DMS153 (cell line): ENCODE results near the gene GABRB1.
"Not testable (repeated sequence)": the region's sequence is repeated elsewhere in the genome, so short reads cannot be mapped to it uniquely, and the experiment has no call there.

Experiments used
- DNase-seq: peaks from one replicate; lab custom pipeline; 2025; lab: John Stamatoyannopoulos, UW

Gene GABRB1

DNA sequence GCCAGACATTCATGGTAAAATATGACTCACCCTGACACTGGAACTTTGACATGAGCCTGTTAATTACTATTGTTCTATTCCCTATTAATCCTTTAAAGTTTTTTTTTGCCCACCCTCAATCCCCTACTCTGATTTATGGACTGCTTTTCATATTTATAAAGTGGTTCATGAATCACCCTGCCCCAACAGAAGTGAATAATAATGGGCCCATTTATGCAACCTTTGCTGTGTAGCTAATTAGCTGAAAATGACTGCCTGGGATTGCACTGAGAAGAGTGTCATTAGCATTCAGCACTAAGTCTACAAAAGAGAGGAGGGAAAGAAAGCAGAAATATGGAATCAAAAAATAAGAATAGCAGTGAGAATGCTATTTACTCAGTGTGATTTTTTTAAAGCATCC lies 277.8 kb downstream of the GABRB1 start:
- DNase-seq, result no peak

DNA sequence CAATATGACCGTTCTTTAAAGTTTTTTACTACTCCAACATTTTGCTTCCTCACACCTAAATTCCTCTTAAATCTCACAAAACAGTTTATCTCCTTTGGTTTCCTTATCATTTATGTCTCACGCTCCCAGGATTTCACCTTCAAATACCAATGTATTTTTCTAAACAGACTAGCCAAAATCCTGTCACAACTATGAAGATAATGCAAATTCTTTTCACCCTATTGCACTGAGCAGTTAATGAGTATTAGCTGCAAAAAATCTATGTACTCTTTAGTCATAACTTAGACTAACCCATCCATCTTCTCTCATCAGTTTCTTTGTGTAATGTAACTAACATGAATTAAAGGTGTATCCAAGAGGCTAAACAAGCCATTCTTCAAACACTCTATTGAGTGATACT lies 280.8 kb downstream of the GABRB1 start:
- DNase-seq, result no peak

DNA sequence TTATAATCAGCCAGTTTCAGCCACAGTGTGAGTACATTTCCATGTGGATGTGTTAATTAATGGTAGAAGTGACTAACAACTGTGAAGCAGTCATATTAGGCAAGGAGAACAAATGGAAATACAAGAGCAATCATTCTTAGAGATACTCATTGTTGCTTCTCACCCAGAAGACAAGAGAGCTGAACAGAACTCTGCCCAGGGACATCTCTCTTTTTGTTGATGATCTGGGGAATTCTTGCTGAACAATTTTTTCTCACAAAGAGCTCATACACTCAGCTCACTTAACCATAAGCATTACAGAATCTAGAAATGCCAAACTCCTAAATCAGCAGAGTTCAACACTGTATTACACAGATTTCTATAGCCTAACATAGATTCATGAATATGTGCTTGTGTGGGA lies 282.0 kb downstream of the GABRB1 start:
- DNase-seq, result no peak

DNA sequence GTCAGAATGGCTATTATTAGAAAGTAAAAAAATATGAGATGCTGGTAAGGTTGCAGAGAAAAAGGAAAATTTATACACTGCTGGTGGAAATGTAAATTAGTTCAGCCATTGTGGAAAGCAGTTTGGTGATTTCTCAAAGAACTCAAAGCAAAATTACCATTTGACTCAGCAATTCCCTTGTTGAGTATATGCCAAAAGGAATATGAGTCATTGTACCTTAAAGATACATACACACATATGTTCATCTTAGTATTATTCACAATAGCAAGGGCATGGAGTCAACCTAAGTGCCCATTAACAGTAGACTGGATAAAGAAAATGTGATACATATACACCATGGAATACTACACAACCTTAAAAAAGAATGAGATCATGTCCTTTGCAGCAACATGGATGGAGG lies 284.0 kb downstream of the GABRB1 start:
- DNase-seq, result no peak

DNA sequence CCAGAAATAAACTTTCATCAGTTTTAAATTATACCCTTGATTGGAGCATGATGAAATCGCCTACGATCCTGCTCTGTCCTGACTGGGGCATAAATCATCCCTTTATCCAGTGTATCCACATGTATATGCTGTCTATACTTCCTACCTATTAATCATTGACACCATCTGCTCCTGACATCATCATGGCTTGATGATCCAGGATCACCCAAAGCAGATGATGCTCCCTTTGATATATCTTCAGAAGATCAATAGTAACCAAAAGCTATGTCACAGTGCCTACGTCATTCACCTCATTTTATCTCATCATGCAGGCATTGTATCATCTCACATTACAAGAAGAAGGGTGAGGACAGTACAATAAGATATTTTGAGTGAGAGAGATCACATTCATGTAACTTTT lies 294.7 kb downstream of the GABRB1 start:
- no peak for DNase-seq

DNA sequence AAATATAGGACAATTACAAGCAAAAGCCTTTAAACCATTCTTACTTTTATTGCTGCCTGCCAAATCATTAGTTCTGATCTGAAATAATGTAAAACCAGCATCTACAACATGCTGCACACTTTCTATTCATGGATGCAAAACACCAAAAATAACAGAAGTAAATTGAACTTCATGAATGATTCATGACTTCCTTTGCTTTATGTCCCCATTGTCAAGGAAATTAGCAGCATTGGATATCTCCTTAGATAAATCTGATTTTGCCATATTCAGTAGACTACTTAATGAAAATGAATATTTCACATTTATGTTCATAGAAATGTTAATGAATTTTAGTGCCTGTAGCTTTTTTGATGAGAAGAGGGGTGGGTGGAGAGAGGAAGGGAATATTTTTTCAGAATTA lies 299.5 kb downstream of the GABRB1 start:
- no peak for DNase-seq

DNA sequence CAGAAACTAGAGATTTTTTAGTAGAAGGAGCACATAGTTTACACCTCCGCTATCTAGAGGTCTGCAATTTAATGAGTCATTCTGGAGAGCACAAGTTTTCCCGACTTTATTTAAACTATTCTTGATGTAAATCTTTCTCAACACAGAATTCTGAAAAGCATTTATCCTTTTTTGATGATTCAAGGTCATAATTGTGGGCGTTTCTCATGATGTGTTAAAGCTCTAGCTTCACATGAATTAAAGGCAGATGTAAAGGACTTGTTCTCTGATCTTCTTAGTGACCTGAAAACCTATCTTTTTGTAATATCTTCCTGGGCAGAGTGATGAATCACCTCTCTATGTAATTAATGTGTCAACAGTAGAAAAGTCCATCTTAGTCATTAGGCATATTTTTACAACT lies 303.3 kb downstream of the GABRB1 start:
- no peak for DNase-seq

DNA sequence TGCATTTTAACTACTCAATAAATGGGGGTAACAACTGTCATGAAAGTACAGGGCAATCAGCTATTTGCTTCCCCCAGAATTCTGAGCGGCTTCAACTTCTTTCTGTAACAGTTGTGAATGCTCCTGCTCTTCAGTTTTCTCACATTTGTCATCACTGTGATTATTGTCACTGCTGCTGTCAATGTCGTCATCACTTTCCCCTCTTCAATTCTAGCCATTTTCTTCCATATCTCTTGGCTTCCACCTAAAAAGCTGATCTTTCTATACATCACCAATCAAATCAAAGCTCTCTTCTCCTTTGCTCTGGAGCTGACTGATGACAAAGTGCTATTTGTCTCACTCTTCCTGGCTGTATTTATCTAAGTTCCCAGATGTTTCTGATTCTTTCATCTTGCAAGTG lies 306.5 kb downstream of the GABRB1 start:
- DNase-seq, result no peak

DNA sequence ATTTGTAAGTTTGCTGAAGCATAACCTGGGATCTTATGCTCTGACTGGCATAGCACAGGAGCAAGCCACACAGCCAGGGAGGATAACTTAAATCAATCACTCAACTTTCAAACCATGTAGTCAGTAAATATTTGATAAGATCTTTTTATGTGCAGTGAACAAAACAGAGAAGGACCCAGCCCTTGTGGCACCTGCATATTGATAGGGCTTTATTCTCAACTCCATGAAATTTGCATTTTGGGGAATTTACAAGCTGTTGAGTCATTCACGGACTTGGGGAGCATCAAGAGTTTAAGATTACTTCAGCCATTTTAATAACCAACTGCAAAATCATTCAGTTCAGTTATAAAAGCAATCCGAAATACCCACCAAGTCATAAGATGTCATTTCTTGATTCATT lies 309.5 kb downstream of the GABRB1 start:
- no peak for DNase-seq

DNA sequence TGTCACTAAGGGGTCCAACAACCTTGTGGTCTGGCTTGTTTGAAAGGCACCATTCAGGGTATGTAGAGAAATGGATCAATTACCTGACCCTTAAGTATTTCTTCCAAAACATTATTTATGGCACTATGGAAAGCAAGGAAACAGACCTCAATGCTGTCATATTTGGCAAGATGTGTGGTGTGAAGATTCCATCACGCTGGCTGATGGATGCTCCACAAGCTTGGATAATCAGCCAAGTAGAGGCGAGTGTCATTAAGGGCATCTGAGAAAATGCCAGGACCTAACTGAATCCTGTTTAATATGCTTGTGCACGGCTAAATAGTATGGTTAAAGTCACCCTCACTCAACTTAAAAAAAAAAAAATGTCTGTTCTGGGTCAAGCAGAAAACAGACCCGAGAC lies 311.4 kb downstream of the GABRB1 start:
- no peak for DNase-seq

DNA sequence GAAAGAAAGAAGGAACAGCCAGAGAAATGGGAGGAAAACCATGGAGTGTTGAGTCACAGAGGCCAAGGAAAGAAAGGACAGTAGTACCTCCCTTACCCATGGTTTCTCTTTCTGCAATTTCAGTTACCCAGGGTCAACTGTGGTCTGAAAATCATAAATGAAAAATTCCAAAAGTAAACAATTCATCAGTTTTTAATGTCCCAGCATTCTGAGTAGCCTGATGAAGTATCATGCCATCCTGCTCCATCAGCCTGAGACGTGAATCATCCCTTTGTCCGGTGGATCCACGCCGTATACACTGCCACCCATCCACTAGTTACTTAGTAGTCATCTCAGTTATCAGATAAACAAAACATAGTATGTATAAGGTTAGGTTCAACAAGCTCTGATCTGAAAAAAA lies 318.0 kb downstream of the GABRB1 start:
- no peak for DNase-seq

DNA sequence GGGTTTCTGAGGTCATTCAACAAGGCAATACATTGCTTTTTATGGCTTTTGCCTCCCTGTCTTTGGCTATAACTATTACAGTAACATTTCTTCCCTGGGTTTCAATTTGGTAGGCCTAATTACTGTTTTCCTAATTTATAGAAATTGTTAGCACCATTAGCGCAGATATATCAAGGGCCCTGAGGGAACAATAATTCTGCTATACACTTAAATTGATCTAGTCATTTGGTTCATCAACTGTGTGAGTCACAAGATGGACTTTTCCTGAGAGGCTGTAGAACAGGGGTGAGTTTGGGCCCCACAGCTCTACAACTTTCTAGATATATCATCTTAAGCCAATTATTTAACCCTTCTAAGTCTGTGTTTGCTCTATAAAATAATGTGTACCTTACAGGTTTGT lies 324.2 kb downstream of the GABRB1 start:
- DNase-seq, result no peak

DNA sequence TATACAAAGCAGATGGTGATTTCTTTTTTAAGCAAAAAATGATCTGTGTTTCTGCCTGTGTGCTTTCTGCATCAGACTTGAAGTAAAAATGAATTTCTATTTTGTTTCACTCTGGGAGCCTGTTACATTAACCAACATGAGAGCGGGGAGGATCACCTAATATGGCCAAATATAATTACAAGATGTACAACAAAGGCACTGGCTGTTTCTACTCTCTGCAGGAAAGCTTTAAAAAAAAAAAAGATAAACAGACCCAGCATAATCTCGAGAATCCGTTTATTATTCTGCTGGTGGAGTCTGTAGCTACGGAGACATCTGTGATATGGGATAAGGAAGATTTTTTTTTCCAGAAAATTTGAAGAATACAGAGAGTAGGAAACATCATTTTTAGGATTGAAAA lies 328.5 kb downstream of the GABRB1 start:
- no peak for DNase-seq

DNA sequence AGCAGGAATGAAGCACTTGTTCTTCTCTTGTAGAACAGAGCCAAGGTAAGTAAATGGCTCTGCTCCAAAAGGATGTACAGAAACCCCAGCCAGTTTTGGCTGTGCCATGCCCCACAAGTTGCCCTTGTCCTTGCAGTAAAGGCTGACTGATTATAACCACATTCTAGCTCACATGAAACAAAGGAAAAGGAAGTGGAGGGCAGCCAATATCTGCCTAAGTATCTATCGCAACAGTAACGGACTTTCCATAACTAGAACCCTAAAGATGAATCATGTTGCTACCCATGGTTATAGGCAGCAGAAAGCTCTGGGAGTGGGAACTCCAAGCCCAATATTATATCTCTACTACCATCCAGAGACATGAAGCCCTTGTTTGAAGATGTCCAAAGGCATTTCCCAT lies 336.4 kb downstream of the GABRB1 start:
- no peak for DNase-seq

DNA sequence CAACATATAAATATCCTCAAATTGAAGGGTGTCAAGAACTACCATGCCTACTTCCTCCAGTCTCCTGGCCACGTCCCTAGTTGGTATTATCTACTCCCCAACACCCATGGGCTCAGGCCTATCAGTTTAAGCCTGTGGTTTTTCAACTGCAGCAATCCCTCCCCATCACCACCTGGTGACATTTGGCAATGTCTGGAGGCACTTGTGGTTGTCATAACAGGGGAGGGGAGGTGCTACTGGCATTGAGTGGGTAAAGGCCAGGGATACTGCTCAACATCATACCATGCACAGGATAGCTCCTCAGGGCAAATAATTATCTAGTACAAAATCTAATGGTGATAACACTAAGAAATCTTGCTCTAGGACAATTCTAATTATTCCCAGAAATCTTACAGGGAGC lies 336.8 kb downstream of the GABRB1 start:
- no peak for DNase-seq

DNA sequence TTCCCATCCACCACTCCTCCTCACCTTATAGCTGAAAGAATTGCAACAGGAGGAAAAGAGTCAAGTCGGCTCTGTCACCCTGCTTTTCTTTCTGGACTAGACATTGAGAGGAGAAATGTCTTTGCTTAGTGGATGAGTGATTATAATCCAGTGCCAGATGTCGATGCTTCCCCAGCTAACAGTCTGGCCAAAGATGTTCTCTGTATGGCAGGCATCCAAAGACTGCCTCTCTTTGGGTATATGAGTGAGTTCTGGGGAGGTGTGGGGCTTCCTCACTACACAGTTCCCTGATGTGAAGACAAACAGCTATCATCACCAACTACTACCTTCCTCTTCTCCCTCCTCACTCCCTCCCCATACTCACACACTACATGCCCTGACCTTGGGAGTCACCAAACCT lies 341.2 kb downstream of the GABRB1 start:
- no peak for DNase-seq

DNA sequence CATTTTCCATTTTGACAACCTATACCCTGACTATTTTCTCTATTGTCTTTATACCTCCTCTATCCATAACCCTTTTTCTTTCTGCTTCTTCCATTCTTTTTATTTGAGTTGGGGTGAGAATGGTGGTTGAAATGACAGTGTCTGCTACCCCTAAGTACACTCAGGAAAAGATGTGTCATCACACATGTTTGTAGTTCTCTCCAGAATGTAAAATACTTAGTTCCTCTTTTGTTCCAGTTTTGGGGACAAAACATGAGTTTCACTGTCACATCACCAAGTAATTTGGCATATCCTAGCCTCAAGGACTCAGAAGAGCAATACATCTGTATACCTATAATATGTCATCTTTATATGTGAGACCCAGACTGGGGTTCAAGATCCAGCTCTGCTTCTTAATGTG lies 341.8 kb downstream of the GABRB1 start:
- no peak for DNase-seq

DNA sequence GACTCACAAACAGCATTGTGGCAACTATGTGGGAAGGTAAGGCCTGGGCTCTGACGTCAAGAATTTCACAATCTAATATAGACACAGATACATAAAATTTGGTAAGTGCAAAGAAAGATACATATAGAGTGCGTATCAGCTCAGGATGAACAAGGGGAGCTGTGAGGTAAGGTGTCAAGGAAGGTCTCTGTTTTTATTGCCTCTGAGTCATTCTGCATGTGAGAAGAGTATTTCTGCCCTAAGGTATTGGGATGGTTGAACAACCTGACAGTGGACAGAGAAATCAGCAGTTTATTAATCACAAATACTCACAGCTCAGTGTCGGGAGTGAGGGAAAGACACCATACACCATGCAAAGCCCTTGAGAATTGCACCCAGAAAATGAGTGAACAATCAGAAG lies 342.3 kb downstream of the GABRB1 start:
- no peak for DNase-seq

DNA sequence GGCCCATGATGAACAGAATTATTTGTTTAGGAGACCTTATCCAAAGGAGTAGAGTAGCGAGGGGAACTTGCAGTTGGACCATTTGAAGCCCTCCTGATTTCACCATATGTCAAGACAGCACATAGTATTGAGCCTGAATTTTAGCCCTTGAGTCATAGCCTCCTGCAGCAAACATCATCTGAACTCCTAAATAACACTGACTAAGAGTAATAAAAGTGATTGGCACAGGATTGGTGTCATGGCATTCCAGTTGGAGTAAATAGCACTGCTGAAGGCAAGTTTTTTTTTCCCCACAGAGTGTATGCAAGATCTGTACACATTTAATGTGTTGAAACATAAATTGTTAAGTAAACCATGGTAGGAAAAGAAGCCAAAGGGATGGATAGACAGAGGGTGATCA lies 343.1 kb downstream of the GABRB1 start:
- no peak for DNase-seq

DNA sequence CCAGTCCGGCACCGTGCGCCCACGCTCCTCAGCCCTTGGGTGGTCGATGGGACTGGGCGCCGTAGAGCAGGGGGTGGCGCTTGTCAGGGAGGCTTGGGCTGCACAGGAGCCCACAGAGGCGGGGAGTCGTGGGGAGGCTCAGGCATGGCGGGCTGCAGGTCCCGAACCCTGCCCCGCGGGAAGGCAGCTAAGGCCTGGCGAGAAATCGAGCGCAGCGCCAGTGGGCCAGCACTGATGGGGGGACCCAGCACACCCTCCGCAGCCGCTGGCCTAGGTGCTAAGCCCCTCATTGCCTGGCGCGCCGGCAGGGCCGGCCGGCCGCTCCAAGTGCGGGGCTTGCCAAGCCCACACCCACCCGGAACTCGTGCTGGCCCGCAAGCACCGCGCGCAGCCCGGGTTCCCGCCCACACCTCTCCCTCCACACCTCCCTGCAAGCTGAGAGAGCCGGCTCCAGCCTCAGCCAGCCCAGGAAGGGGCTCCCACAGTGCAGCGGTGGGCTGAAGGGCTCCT lies 346.7 kb downstream of the GABRB1 start:
- not testable (repeated sequence) for DNase-seq

DNA sequence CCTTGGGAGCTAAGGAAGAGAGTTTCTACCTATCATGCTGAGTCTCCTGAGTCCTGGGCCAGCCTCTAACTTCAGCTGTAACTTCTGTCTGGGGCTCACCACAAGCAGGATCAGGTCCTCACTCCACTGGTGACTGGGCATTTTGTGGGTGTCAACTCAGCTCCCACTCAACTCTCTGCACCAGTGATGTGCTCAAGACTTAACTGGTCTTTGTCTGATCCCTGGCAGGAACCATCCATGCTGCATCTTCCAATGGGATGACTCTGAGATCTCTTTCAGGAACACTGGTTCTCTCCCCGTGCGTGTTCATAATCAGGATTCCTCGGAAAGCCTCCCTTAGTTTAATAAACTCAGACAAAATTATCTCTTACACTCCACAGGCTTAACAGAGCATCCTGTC lies 349.8 kb downstream of the GABRB1 start:
- DNase-seq, result no peak

DNA sequence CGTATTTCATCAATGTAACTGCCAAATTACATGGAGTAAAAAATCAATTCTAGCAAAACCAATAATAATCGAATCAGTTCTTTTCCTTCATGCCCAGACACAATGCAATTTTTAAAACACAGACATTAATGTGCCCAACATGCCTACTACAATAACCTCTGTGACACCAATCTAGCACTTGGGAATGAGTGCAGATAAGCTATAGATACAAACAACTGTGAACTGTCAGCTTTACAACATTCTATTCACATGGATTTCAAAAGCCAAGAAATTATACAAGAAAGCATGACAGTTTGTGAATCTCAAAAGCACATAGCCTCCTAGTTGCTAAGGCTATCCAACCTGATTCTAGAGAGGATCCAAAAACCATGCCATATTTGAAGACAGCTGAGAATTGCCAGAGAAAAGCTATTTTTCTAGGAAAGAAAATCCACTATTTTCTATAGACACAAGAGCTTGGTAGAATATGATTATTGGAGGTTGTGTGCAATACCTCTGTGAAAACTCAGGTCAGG lies 351.5 kb downstream of the GABRB1 start:
- DNase-seq, result no peak

DNA sequence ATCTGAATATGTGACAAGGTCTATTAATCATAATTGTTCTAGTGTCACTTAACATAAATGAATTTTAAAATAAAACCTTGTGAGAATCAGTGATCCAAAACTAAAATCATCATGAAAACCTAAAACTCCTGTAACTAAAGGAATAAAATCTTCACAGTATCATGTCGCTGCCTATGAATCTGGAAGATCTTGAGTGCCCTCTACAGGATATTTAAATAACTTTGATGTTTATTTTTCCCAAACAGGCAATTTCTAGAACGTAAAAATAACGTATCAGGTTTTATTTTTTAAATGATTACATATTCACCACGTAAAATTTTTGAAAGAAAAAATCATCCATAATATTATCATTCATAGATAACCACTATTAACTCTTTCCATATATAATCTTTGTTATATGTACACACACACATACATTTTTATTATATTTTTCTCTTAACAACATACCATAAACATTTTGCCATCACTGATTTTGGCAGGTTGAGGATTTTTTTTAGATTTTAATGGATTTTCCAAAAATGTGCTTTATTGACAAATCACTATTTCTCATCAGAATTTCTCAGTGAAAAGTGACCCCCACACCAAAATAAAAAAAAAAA lies 352.6 kb downstream of the GABRB1 start:
- DNase-seq, result peak; percentile 0

DNA sequence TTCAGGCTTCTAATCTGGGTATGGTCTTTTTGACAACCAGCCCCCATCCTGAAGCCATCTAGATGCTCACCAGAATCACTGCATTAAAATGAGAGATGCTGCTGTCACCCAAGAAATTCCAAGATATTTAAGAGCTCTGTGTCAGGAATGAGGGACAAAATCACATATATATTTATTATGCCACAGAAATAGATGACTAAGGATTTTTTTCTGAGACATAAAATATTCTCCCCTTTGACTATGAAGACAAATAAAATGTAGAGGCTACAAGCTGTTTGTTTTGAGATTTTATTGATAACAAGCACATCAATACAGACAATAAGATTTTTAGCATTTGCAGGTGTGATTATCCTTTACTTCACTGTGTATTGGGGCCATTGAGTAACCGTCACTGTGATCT lies 354.8 kb downstream of the GABRB1 start:
- DNase-seq, result no peak
